ENCODE measurements around the gene RASL10A.

Gene RASL10A

GRCh38 chr22:29267858-29268510 is 47.5 kb downstream of the RASL10A start, which contains the start of the genes EWSR1 and RHBDD3:
Gene EWSR1 (plus strand): TSS chr22:29268268. CDS start chr22:29268337, 69 bp downstream.
Gene RHBDD3 (minus strand): TSS chr22:29267981. CDS start chr22:29265626, 2,355 bp downstream.
- peak; percentile 98 for DNase-seq

DNA sequence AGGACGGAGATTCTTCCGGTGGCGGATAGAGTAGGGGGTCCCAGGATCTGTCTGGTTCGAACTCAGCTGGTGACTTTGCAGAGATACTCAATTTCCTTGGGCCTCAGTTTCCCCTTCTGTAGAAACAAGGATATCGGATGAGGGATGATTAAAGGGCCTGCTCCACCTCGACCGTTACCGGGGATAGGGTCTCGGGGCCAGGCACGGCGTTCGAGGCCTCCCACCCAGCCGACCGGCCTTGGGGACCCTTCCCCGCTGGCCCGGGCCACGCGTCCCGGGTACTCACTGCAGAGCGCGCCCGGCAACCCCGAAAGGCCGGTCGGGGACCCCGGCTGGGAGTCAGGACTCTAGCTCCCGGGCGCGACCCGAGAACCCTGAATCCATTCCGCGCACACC is 48.0 kb downstream of the RASL10A start:
- no peak for DNase-seq

DNA sequence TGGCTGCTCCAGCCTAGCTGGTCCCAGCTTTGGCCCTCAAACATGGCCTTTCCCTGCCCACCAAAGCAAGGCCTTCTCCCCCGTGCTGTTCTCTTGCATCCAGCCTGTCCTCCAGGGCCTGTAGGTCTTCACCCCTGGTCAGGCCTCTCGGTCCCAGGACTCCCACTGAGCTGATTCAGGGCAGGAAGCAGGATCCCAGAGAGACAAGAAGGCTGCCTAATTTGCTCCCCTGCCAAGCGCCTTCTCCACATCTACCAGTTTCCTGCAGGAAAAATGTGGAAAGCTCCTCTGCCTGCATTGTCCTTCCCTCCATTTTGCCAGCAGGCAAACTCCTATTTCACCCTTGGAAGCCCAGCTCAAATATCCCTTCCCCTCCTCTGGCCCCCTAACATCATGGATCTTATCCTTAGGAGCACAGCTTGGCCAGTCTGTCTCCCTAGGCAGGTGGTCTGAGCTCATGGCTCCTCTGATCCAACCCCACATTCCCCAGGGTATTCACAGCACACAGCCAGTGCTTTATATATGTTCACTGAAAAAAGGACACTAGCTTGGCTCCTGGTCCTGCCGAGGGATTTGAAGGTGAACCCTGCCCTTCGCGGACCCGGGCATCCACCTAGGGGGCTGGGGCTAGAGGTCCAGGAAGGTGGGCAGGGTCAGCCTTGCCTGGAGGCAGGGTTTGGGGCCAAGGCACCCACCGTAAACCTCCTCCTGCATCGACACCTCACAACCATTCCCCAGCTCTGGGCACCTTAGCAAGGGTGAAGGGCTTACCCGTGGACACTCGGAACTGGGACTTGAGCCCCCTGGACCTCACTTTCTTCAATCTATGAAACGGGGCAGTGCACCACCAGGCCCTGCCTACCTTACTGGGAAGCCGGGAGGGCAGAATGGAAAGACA is 48.7 kb downstream of the RASL10A start:
- DNase-seq = peak in 1 of 2 experiments; percentile 23

- DNase-seq = no peak
These were observed 49.6 kb downstream of the RASL10A start for GRCh38 chr22:29265929-29266328.

DNA sequence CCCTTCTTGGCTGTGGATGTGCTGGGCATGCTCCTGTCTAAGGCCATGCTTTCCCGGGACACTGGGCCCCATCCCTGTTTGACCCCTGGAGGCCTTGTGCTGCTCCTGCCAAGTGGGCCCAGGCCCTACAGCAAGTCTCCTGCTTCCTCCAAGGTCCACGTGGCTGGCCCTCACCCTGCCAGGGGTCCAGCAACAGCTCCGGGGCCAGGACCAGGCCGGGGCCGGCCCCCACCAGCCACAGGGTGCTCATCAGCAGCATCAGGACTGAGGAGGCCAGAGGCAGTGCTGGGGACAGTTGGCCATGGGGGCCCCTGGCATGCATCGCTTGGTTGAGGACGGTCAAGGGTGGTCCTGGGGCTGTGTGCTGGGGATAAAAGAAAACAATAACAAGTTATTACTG is 50.2 kb downstream of the RASL10A start:
- DNase-seq = no peak

DNA sequence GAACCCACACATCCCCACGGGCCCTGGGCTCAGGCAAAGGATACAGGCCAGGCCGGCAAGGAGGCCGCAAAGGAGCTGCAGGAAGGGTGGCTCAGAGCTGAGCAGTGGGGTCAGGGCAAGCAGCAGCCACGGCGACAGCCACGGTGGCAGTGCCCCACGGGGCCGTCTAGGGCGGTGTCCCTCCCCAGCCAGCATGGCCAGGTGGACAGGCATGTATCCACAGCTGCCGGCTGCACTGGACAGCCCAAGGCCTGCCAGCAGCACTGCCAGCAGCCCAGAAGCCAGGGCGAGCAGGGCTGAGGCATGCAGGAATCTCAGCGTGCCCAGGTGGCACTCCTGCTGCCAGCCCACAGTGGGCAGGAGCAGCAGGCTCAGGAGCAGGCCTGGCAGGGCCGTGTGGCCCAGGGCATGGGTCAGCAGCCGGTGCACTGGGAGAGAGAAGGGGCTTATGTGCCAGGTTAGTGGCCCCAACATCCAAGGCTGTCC is 51.7 kb downstream of the RASL10A start:
- no peak for DNase-seq

Measured in NCI-H446 (cell line).